K562 (cell line): Measurements from ENCODE around the gene FOS. TPM values are rescaled to one million over a fixed set of nuclear protein-coding genes. Genes with fewer than 3 reads are reported as not detected.

Experiments
- ATAC-seq: fragments of 200-7000 bp; cut with Tn5 transposase; 3 replicates; pipeline ENCODE4 v1.9.1; 2020; ENCODE audit warnings: moderate library complexity
- BruUV-seq: library from RNA; stranded (reverse); fragments of 400-500 nt; replicated peaks from 2 replicates; lab custom pipeline; 2021; lab: Mats Ljungman, UMichigan
- CTCF ChIA-PET: fragments of 300-600 bp; formaldehyde crosslinking; extraction: SDS; loops from one replicate; lab custom pipeline; 2021; ENCODE audit warnings: low intra/inter-chr PET ratio; lab: Yijun Ruan, JAX
- POLR2A ChIA-PET: fragments of 300-600, 350-650 bp; sonication (Branson Sonifier 250); formaldehyde crosslinking; extraction: SDS; loops from one replicate; lab custom pipeline; 2021; ENCODE audit warnings: antibody characterized with exemption, inconsistent platforms; lab: Yijun Ruan, JAX
- DNase-seq, 4 experiments: peaks; one replicate each; pipeline versions ENCODE4 v3.0.0 to v3.0.0-alpha.2; 2011 to 2018; ENCODE audit warnings: low spot score in 3 of 4, mixed read lengths in 3 of 4; ENCODE audit errors: extremely low read depth in 1 of 4
- FAIRE-seq: peaks from 2 replicates; lab custom pipeline; 2011; peaks lifted over from hg19 to GRCh38; lab: Jason Lieb, UNC
- H2AFZ ChIP-seq: 2 replicates; pipeline ENCODE4 v1.6.0; 2011; ENCODE audit warnings: low read depth, low read length, control low read depth, inconsistent platforms
- H3K27ac ChIP-seq: fragments of 200-600 bp; 3 replicates; pipeline ENCODE4 v1.8.0; 2011; ENCODE audit warnings: low read depth, mild to moderate bottlenecking, control low read depth, inconsistent platforms, low read length, moderate library complexity, mixed read lengths; ENCODE audit errors: extremely low read depth
- H3K27me3 ChIP-seq, 2 experiments: fragments of 300-600 bp in 1 of 2; 2 replicates in 1 of 2; 3 replicates in 1 of 2; pipeline versions ENCODE4 v1.6.0 to v1.8.0; 2011; ENCODE audit warnings: inconsistent platforms in 2 of 2, low read length in 2 of 2, mild to moderate bottlenecking in 1 of 2, mixed read lengths in 1 of 2, moderate library complexity in 1 of 2; ENCODE audit not compliant: control insufficient read depth in 2 of 2, insufficient read depth in 2 of 2
- H3K36me3 ChIP-seq: fragments of 300-600 bp; 3 replicates; pipeline ENCODE4 v1.8.0; 2011; ENCODE audit warnings: mild to moderate bottlenecking, low read length, inconsistent platforms; ENCODE audit not compliant: control insufficient read depth, insufficient read depth
- H3K4me1 ChIP-seq, 2 experiments: fragments of 200-600 bp in 1 of 2; replicated peaks in 1 of 2; 2 replicates in 1 of 2; 3 replicates in 1 of 2; pipeline versions ENCODE4 v1.5.1 to v1.8.0; 2011; ENCODE audit warnings: inconsistent platforms in 2 of 2, low read length in 2 of 2, mild to moderate bottlenecking in 1 of 2, mixed read lengths in 1 of 2, moderate library complexity in 1 of 2; ENCODE audit not compliant: control insufficient read depth in 2 of 2, insufficient read depth in 2 of 2
- H3K4me2 ChIP-seq: 2 replicates; pipeline ENCODE4 v1.6.1; 2011; ENCODE audit warnings: low read length, control low read depth, inconsistent platforms, mixed read lengths; ENCODE audit not compliant: insufficient read depth
- H3K4me3 ChIP-seq: fragments of 200-600 bp; sonication (generic), shearing (Covaris generic); 2 replicates; pipeline ENCODE4 v1.5.1; 2016; ENCODE audit warnings: control low read depth, inconsistent platforms
- H3K79me2 ChIP-seq: fragments of 200-600 bp; 3 replicates; pipeline ENCODE4 v1.8.0; 2011; ENCODE audit warnings: low read length, inconsistent platforms; ENCODE audit not compliant: control insufficient read depth, insufficient read depth
- H3K9ac ChIP-seq, 2 experiments: 2 replicates each; pipeline versions ENCODE4 v1.6.0 to v1.6.1; 2011; ENCODE audit warnings: low read depth in 2 of 2, low read length in 2 of 2, control low read depth in 1 of 2, inconsistent platforms in 1 of 2, mild to moderate bottlenecking in 1 of 2, mixed read lengths in 1 of 2; ENCODE audit not compliant: insufficient read depth in 1 of 2
- H3K9me1 ChIP-seq: one replicate; pipeline ENCODE4 v1.6.0; 2011; ENCODE audit warnings: inconsistent platforms, mild to moderate bottlenecking, low read length, moderate library complexity; ENCODE audit not compliant: control insufficient read depth, insufficient read depth
- H3K9me3 ChIP-seq: replicated peaks from 2 replicates; pipeline ENCODE4 v1.5.1; 2011; ENCODE audit warnings: low read depth, low read length, inconsistent platforms; ENCODE audit not compliant: control insufficient read depth, insufficient read depth
- H4K20me1 ChIP-seq: replicated peaks from 2 replicates; pipeline ENCODE4 v1.6.1; 2011; ENCODE audit warnings: low read length, inconsistent platforms, mixed read lengths; ENCODE audit not compliant: control insufficient read depth, insufficient read depth
- ADNP ChIP-seq: fragments of 200-800 bp; sonication (Bioruptor generic); IDR thresholded peaks from 2 replicates; pipeline ENCODE4 v1.6.1; 2016; ENCODE audit warnings: missing genetic modification characterization, missing compliant biosample characterization
- BCOR ChIP-seq: fragments of 450-650 bp; IDR thresholded peaks from 2 replicates; pipeline ENCODE4 v1.6.1; 2016
- ESRRA ChIP-seq: fragments of 450-650 bp; IDR thresholded peaks from 2 replicates; pipeline ENCODE4 v1.6.1; 2014; ENCODE audit warnings: low read depth, mild to moderate bottlenecking, moderate library complexity, borderline replicate concordance
- KDM1A ChIP-seq, 2 experiments: fragments of 450-650 bp; IDR thresholded peaks; 2 replicates each; pipeline ENCODE4 v1.6.1; 2016; ENCODE audit warnings: mild to moderate bottlenecking in 2 of 2
- MYC ChIP-seq, 2 experiments: fragments of 250-450 bp in 1 of 2; sonication (Bioruptor Pico) in 1 of 2; IDR thresholded peaks; 2 replicates each; pipeline versions ENCODE4 v1.5.1 to v1.6.1; 2012 to 2021; ENCODE audit warnings: low read depth in 2 of 2, borderline replicate concordance in 1 of 2, improper control_type of control experiment in 1 of 2, low read length in 1 of 2, mild to moderate bottlenecking in 1 of 2, moderate library complexity in 1 of 2
- NFIC ChIP-seq: fragments of 450-650 bp; IDR thresholded peaks from 2 replicates; pipeline ENCODE4 v1.6.1; 2017; ENCODE audit warnings: mild to moderate bottlenecking, inconsistent platforms
- NONO ChIP-seq, 2 experiments: fragments of 200-400 bp in 1 of 2; fragments of 450-650 bp in 1 of 2; formaldehyde crosslinking in 1 of 2; IDR thresholded peaks; 2 replicates each; pipeline ENCODE4 v1.6.1; 2017; ENCODE audit warnings: low read depth in 2 of 2, mild to moderate bottlenecking in 2 of 2, moderate library complexity in 2 of 2, low read length in 1 of 2
- PHF20 ChIP-seq: fragments of 450-650 bp; IDR thresholded peaks from 2 replicates; pipeline ENCODE4 v1.6.1; 2018; ENCODE audit not compliant: partially characterized antibody
- RBM25 ChIP-seq: fragments of 200-400 bp; formaldehyde crosslinking; IDR thresholded peaks from 2 replicates; pipeline ENCODE4 v1.6.1; 2018; ENCODE audit warnings: low read length, low read depth, moderate library complexity; ENCODE audit not compliant: severe bottlenecking
- SMARCA5 ChIP-seq: fragments of 450-650 bp; IDR thresholded peaks from 2 replicates; pipeline ENCODE4 v1.6.1; 2016
- SPI1 ChIP-seq: IDR thresholded peaks from 2 replicates; pipeline ENCODE4 v1.6.1; 2011; ENCODE audit warnings: low read depth, low read length, control low read depth, borderline replicate concordance
- TOE1 ChIP-seq, 2 experiments: fragments of 450-650 bp in 1 of 2; sonication (generic) in 1 of 2; formaldehyde crosslinking in 1 of 2; IDR thresholded peaks; 2 replicates each; pipeline versions ENCODE4 v1.7.1 to v1.8.0; 2016 to 2022; ENCODE audit warnings: borderline replicate concordance in 2 of 2, mild to moderate bottlenecking in 2 of 2, antibody characterized with exemption in 1 of 2, inconsistent platforms in 1 of 2, low read depth in 1 of 2, missing genetic modification reagents in 1 of 2, moderate library complexity in 1 of 2
- ZBTB12 ChIP-seq: fragments of 250-450 bp; sonication (Bioruptor Pico); IDR thresholded peaks from 2 replicates; pipeline ENCODE4 v1.4.0; 2020
- ZNF263 ChIP-seq: sonication (generic); formaldehyde crosslinking; IDR thresholded peaks from 2 replicates; pipeline ENCODE4 v1.8.0; 2022; ENCODE audit warnings: mild to moderate bottlenecking, missing genetic modification reagents, borderline replicate concordance
- ZNF316 ChIP-seq: fragments of 450-650 bp; IDR thresholded peaks from 2 replicates; pipeline ENCODE4 v1.6.1; 2016
- ZNF644 ChIP-seq: fragments of 200-800 bp; sonication (Bioruptor generic); IDR thresholded peaks from 2 replicates; pipeline ENCODE4 v1.6.1; 2016; ENCODE audit warnings: low read depth, missing genetic modification characterization, missing compliant biosample characterization
- WGBS: fragments of 100-300 bp; shearing (Covaris generic); methylation state at CpG from one replicate; pipeline ENCODE4 v1.1.6; 2016; ENCODE audit warnings: low coverage, mixed read lengths; ENCODE audit not compliant: insufficient coverage; ENCODE audit errors: missing lambda C conversion rate; 5-methylcytosine and 5-hydroxymethylcytosine counted together
- in situ Hi-C: fragments of 300-500 bp; cut with MboI; formaldehyde crosslinking; loops from 4 replicates; pipeline ENCODE4 v1.15.0; 2018; ENCODE audit warnings: inconsistent platforms, mixed read lengths
- intact Hi-C: fragments of 100-400 bp; cut with micrococcal nuclease; formaldehyde crosslinking; loops from 2 replicates; pipeline ENCODE4 v1.14.2; 2022
- polyA plus RNA-seq, 8 experiments: library from polyadenylated mRNA; depleted of rRNA in 4 of 8; stranded (reverse) in 5 of 8; unstranded in 3 of 8; fragments of >200 nt; fragmentation: Nextera tagmentation in 2 of 8; fragmentation: Illumina TruSeq in 1 of 8; extraction: Ambion mirVana in 2 of 8; extraction: Trizol in 1 of 8; gene quantifications; 2 replicates each; pipeline versions ENCODE4 v1.2.1 to v1.2.3, GENCODE V29; 2011 to 2014; ENCODE audit warnings: inconsistent platforms in 1 of 8, missing spikeins in 1 of 8
- total RNA-seq, 7 experiments: library from RNA; depleted of rRNA in 6 of 7; stranded (reverse); fragments of >200 nt in 6 of 7; fragmentation: Illumina TruSeq in 2 of 7; extraction: Trizol in 2 of 7; gene quantifications; 2 replicates each; pipeline versions ENCODE4 v1.2.1 to v1.2.3, GENCODE V29; 2011 to 2021; ENCODE audit warnings: low replicate concordance in 1 of 7
- TF ChIP-seq, protein P1 (sequence below): sonication (generic); formaldehyde crosslinking; IDR thresholded peaks from 2 replicates; pipeline ENCODE4 v1.9.0; 2022; ENCODE audit warnings: mild to moderate bottlenecking, missing genetic modification reagents

Gene FOS
- total and polyA plus RNA-seq, 9 of the 15 experiments (the other 6 are each of a cell fraction or from before 2014, with no cell fraction given): 0.54 to 13.8 (median 8.9) TPM

DNA sequence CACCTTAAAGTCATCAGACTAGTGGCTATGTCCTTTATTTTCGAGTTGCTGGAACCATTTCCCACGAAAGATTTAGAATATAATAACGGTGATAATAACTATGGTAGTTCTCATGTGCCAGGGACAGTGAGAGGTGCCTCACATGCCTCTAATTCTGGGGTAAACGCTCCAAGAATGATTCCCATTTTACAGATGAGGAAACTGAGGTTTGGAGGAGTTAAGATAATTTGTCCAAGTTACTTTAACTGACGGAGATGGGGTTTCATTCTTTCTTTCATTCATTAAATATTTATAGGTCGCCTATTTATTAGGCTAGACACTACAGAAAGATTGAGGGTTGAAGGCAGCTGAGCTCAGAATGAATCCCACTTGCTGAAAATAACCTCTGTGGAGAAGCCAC is 30.7 kb upstream of the FOS start (continued):
- TF ChIP-seq KDM1A (IDR thresholded peaks at IDR 0.05) (peak in 1 of 2 experiments; percentile 60; a peak in 1 of 4 replicates), TOE1 (IDR thresholded peaks at IDR 0.05; ENCODE audit: borderline replicate concordance) (no peak), TOE1 (CRISPR knock-in tag; IDR thresholded peaks at IDR 0.05; ENCODE audit: borderline replicate concordance, low read depth) (no peak)

- Histone ChIP-seq H3K36me3 (no peaks in the 10 kb centered on the region), H3K27ac (no peak overlapping the region), H3K4me1 (peaks cover 0 to 17% of the 10 kb centered on the region in 2 experiments; a peak in 3 of 5 replicates), H2AFZ (peak overlapping the region; percentile 65), H4K20me1 (no peaks in the 10 kb centered on the region), H3K27me3 (no peaks in the 10 kb centered on the region), H3K9me1 (no peaks in the 10 kb centered on the region), H3K9me3 (no peaks in the 10 kb centered on the region), H3K79me2 (no peaks in the 10 kb centered on the region), H3K4me3 (no peak overlapping the region), H3K9ac (no peak overlapping the region), H3K4me2 (peak overlapping the region; percentile 37; the same call in 1 of the 2 replicates)
- in situ Hi-C loops: no loop called here
- POLR2A ChIA-PET: interaction anchor here (2.7 kb wide), 1 partner anchor 9 kb away, joined by 12 read pairs; no protein-coding TSS in a partner anchor
- CTCF ChIA-PET: no interaction called here
- BruUV-seq: no TSS peak
- intact Hi-C loops: no loop called here
- TF ChIP-seq SPI1 (no peak), ADNP (tag) (peak; percentile 61; the same call in 1 of the 2 replicates), ESRRA (peak; percentile 31; the same call in 1 of the 2 replicates), ZNF316 (peak; percentile 45), RBM25 (peak; percentile 91), ZNF263 (CRISPR knock-in tag) (peak; percentile 10; the same call in 1 of the 2 replicates), KDM1A (IDR thresholded peaks at IDR 0.05) (peak; percentile 44 to 62; a peak in 3 of 4 replicates), SMARCA5 (peak; percentile 72; the same call in 1 of the 2 replicates), BCOR (peak; percentile 83), ZNF644 (tag) (no peak), PHF20 (peak; percentile 20), NFIC (peak; percentile 85), MYC (IDR thresholded peaks at IDR 0.05; ENCODE audit: low read depth, low read length) (peak; percentile 19; the same call in 1 of the 2 replicates), MYC (CRISPR knock-in tag; IDR thresholded peaks at IDR 0.05; ENCODE audit: borderline replicate concordance, low read depth) (no peak), ZBTB12 (CRISPR knock-in tag) (no peak), NONO (IDR thresholded peaks at IDR 0.05; ENCODE audit: low read depth in 2 of 2, low read length in 1 of 2) (no peak)
- TF ChIP-seq, protein P1, sequence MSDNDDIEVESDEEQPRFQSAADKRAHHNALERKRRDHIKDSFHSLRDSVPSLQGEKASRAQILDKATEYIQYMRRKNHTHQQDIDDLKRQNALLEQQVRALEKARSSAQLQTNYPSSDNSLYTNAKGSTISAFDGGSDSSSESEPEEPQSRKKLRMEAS: peak; percentile 20; the same call in 1 of the 2 replicates
- WGBS: 17% methylated on average over 10 of the region's 10 CpGs
- peak in 2 of 4 experiments; percentile 34 to 52 for DNase-seq
- no peak for FAIRE-seq
- peak; percentile 73 for ATAC-seq
Measured at GRCh38 chr14:75249251-75249957, 29.2 kb upstream of the FOS start.
